Endodermal cell (in vitro differentiated cells): Measurements from ENCODE around the gene SLC29A1. TPM values are rescaled to one million over a fixed set of nuclear protein-coding genes. Genes with fewer than 3 reads are reported as not detected.

Experiments used
- DNase-seq: peaks from one replicate; pipeline ENCODE4 v3.0.0-alpha.2; 2017
- H3K27ac ChIP-seq: 2 replicates; pipeline ENCODE4 v1.5.1; 2013; ENCODE audit warnings: mild to moderate bottlenecking, low read depth, low read length, moderate library complexity
- H3K27me3 ChIP-seq: 2 replicates; pipeline ENCODE4 v1.6.1; 2013; ENCODE audit warnings: mild to moderate bottlenecking, low read length, moderate library complexity; ENCODE audit not compliant: insufficient read depth, control insufficient read depth, poor library complexity, severe bottlenecking
- H3K36me3 ChIP-seq: 2 replicates; pipeline ENCODE4 v1.7.0; 2013; ENCODE audit warnings: mild to moderate bottlenecking, low read length, moderate library complexity; ENCODE audit not compliant: control insufficient read depth, insufficient read depth
- H3K4me1 ChIP-seq: one replicate; pipeline ENCODE4 v1.7.0; 2013; ENCODE audit warnings: low read length; ENCODE audit not compliant: control insufficient read depth, insufficient read depth
- H3K4me3 ChIP-seq: 2 replicates; pipeline ENCODE4 v1.5.1; 2013; ENCODE audit warnings: mild to moderate bottlenecking, low read length, moderate library complexity
- H3K9ac ChIP-seq: 2 replicates; pipeline ENCODE4 v1.6.1; 2013; ENCODE audit warnings: mild to moderate bottlenecking, low read length, moderate library complexity; ENCODE audit not compliant: poor library complexity, severe bottlenecking; ENCODE audit errors: extremely low read depth
- H3K9me3 ChIP-seq: 2 replicates; pipeline ENCODE4 v1.6.1; 2013; ENCODE audit warnings: mild to moderate bottlenecking, low read length, moderate library complexity; ENCODE audit not compliant: control insufficient read depth
- H3K27ac Mint-ChIP-seq: 2 replicates; pipeline ENCODE4 v1.8.0; 2020; ENCODE audit warnings: mixed read lengths
- H3K27me3 Mint-ChIP-seq: 2 replicates; pipeline ENCODE4 v1.8.0; 2021; ENCODE audit warnings: mild to moderate bottlenecking, mixed read lengths; ENCODE audit not compliant: insufficient read depth
- H3K36me3 Mint-ChIP-seq: 2 replicates; pipeline ENCODE4 v1.8.0; 2020; ENCODE audit warnings: low read depth, mixed read lengths
- H3K4me1 Mint-ChIP-seq: 2 replicates; pipeline ENCODE4 v1.8.0; 2020; ENCODE audit warnings: mixed read lengths
- H3K4me3 Mint-ChIP-seq: 2 replicates; pipeline ENCODE4 v1.8.0; 2020; ENCODE audit warnings: mild to moderate bottlenecking, moderate library complexity, mixed read lengths
- H3K9me3 Mint-ChIP-seq: 2 replicates; pipeline ENCODE4 v1.8.0; 2020; ENCODE audit warnings: mild to moderate bottlenecking, mixed read lengths
- CTCF ChIP-seq: fragments of 200-600 bp; sonication (generic); conservative IDR thresholded peaks from 2 replicates; pipeline ENCODE4 v1.5.0; 2021; ENCODE audit warnings: antibody characterized with exemption, mild to moderate bottlenecking
- WGBS, 2 experiments: methylation state at CpG; one replicate each; pipeline versions ENCODE4 v1.1.5 to v1.1.7; 2013; ENCODE audit warnings: missing lambda C conversion rate in 2 of 2, mixed read lengths in 1 of 2; ENCODE audit not compliant: insufficient coverage in 1 of 2, insufficient read length in 1 of 2; 5-methylcytosine and 5-hydroxymethylcytosine counted together
- total RNA-seq, 2 donors: library from RNA; stranded (reverse); fragmentation: NEBNext Ultra II Directional in 1 of 2; extraction: Animal tissue kit (Norgen Biotek cat#: 25700) in 1 of 2; gene quantifications; 2 replicates in 1 of 2; 3 replicates in 1 of 2; pipeline ENCODE4 v1.2.1, GENCODE V29; 2021

SLC29A1 gene
- total RNA-seq, 2 donors from 2014 or later = 129 to 155 TPM

DNA sequence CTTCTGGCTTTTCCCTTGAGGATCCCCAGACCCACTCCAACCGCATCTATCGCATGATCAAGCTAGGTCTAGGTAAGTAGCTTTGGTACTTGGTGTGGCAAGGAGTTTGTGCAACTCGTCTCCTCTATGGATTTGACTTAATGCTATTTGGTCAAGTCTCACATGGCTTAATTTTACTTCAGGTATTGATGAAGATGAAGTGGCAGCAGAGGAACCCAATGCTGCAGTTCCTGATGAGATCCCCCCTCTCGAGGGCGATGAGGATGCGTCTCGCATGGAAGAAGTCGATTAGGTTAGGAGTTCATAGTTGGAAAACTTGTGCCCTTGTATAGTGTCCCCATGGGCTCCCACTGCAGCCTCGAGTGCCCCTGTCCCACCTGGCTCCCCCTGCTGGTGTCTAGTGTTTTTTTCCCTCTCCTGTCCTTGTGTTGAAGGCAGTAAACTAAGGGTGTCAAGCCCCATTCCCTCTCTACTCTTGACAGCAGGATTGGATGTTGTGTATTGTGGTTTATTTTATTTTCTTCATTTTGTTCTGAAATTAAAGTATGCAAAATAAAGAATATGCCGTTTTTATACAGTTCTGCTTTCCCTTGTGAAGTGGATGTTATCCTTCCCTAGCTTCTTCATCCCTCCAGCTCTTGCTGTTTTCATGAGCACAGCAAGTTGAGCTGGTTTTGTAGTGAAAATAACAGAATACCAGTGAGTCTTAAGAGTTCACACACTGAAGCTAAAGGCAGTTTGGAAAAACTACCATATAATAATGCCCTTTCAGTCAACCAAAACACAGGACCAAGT, 30.1 kb downstream of the SLC29A1 start:
- DNase-seq = peak; percentile 89
- no peak overlapping the region for H3K4me3 ChIP-seq
- no peak overlapping the region for H3K4me3 Mint-ChIP-seq
- H3K9me3 Mint-ChIP-seq = no peaks in the 10 kb centered on the region
- WGBS, 2 experiments = 86 to 100% methylated on average over 2 to 10 of the region's 10 CpGs
- H3K9ac ChIP-seq = no peak overlapping the region
- no peaks in the 10 kb centered on the region for H3K27me3 ChIP-seq
- H3K27me3 Mint-ChIP-seq = no peaks in the 10 kb centered on the region
- H3K27ac Mint-ChIP-seq = peak overlapping the region; percentile 62
- peaks cover 3% of the 10 kb centered on the region for H3K4me1 ChIP-seq
- peak; percentile 81 for TF ChIP-seq CTCF
- peaks cover 69% of the 10 kb centered on the region for H3K36me3 ChIP-seq
- no peaks in the 10 kb centered on the region for H3K9me3 ChIP-seq
- no peak overlapping the region for H3K27ac ChIP-seq
- peaks cover 72% of the 10 kb centered on the region for H3K36me3 Mint-ChIP-seq
- peaks cover 41% of the 10 kb centered on the region for H3K4me1 Mint-ChIP-seq

- H3K36me3 ChIP-seq = peaks cover 60% of the 10 kb centered on the region
- H3K4me1 Mint-ChIP-seq = peaks cover 33% of the 10 kb centered on the region
Observed at GRCh38 chr6:44254191-44255104, 31.1 kb downstream of the SLC29A1 start.

More at GRCh38 chr6:44254191-44255104, 31.1 kb downstream of the SLC29A1 start:
- Mint-ChIP-seq H3K27me3 (no peaks in the 10 kb centered on the region), H3K4me3 (no peak overlapping the region), H3K36me3 (peaks cover 64% of the 10 kb centered on the region), H3K9me3 (no peaks in the 10 kb centered on the region), H3K27ac (peak overlapping the region; percentile 45)
- Histone ChIP-seq H3K27me3 (no peaks in the 10 kb centered on the region), H3K9ac (no peak overlapping the region), H3K27ac (no peak overlapping the region), H3K4me3 (no peak overlapping the region), H3K4me1 (peaks cover 3% of the 10 kb centered on the region), H3K9me3 (no peaks in the 10 kb centered on the region)
- DNase-seq = peak; percentile 73
- WGBS, 2 experiments = 89 to 92% methylated on average over 7 to 12 of the region's 12 CpGs
- TF ChIP-seq CTCF = no peak
